GM12874 (cell line): Measurements from ENCODE around the gene DAPP1.

Source experiments
- CTCF ChIP-seq: IDR thresholded peaks from 2 replicates; pipeline ENCODE4 v1.5.1; 2011; ENCODE audit warnings: low read depth, mild to moderate bottlenecking, control low read depth, low read length, moderate library complexity; ENCODE audit not compliant: insufficient read depth

Gene DAPP1

DNA sequence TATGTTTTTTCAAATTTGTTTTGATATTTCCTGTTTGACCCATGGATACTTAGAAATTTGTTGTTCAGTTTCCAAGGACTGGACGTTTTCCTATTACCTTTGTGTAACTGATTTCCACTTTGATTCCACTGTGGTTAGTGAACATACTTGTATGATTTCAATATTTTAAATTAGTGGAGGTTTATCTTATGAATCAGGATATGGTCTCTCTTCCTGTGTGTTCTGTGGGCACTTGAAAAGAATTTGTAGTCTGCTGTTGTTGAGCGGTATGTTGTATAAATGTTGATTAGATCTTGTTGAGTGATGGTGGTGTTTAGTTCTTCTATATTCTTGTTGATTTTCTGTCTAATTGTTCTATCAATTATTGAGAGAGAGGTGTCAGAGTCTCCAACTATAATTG, 98.8 kb downstream of the DAPP1 start:
- no peak for TF ChIP-seq CTCF

DNA sequence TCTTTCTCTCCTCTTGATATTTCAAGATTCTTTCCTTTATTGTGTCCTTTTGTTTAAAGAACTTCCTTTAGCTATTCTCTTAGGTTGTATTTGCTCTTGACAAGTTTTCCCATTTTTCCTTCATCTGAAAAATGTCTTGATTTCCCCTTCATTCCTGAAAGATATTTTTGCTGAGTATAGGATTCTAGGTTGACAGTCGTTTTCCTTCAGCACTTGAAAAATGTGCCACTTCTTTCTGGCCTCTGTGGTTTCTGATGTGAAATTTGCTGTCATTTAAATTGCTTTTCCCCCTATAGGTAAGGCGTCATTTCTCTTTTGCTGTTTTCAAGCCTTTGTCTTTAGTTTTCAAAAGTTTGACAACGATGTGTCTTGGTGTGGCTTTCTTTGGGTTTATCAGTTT, 100.9 kb downstream of the DAPP1 start:
- TF ChIP-seq CTCF = no peak

GRCh38 chr4:99918656-99919055, 102.0 kb downstream of the DAPP1 start:
- no peak for TF ChIP-seq CTCF
